Trophoblast cell (in vitro differentiated cells and primary cell): ENCODE data around the gene KCND2.

Experiments
- DNase-seq, 2 donors: peaks; one replicate each; pipeline ENCODE4 v3.0.0-alpha.2; 2016
- H2AFZ ChIP-seq: 2 replicates; pipeline ENCODE4 v1.6.1; 2013; ENCODE audit warnings: low read length, moderate library complexity, mild to moderate bottlenecking; ENCODE audit not compliant: insufficient read depth, poor library complexity
- H2AK5ac ChIP-seq: 2 replicates; pipeline ENCODE4 v1.6.1; 2013; ENCODE audit warnings: mild to moderate bottlenecking, low read length
- H2BK120ac ChIP-seq: 2 replicates; pipeline ENCODE4 v1.6.1; 2013; ENCODE audit warnings: low read length, mild to moderate bottlenecking, moderate library complexity; ENCODE audit not compliant: insufficient read depth, poor library complexity
- H2BK12ac ChIP-seq: 2 replicates; pipeline ENCODE4 v1.6.1; 2013; ENCODE audit warnings: mild to moderate bottlenecking, low read length, moderate library complexity
- H2BK5ac ChIP-seq: 2 replicates; pipeline ENCODE4 v1.6.1; 2013; ENCODE audit warnings: low read length, low read depth, moderate library complexity, mild to moderate bottlenecking; ENCODE audit not compliant: poor library complexity
- H3K14ac ChIP-seq: 2 replicates; pipeline ENCODE4 v1.6.1; 2013; ENCODE audit warnings: mild to moderate bottlenecking, low read length
- H3K18ac ChIP-seq: 2 replicates; pipeline ENCODE4 v1.6.1; 2013; ENCODE audit warnings: mild to moderate bottlenecking, low read length
- H3K23ac ChIP-seq: 2 replicates; pipeline ENCODE4 v1.6.1; 2013; ENCODE audit warnings: low read length
- H3K27ac ChIP-seq: 2 replicates; pipeline ENCODE4 v1.5.1; 2013; ENCODE audit warnings: low read depth, mild to moderate bottlenecking, inconsistent platforms, low read length, moderate library complexity
- H3K27me3 ChIP-seq: 2 replicates; pipeline ENCODE4 v1.6.1; 2013; ENCODE audit warnings: inconsistent platforms, mild to moderate bottlenecking, low read length, moderate library complexity; ENCODE audit not compliant: insufficient read depth
- H3K36me3 ChIP-seq, 2 experiments: 1 replicate in 1 of 2; 2 replicates in 1 of 2; pipeline ENCODE4 v1.6.1; 2013; ENCODE audit warnings: low read length in 2 of 2, mild to moderate bottlenecking in 2 of 2, moderate library complexity in 1 of 2; ENCODE audit not compliant: insufficient read depth in 2 of 2, control insufficient read depth in 1 of 2
- H3K4ac ChIP-seq: 2 replicates; pipeline ENCODE4 v1.6.1; 2013; ENCODE audit warnings: low read depth, mild to moderate bottlenecking, low read length, moderate library complexity
- H3K4me1 ChIP-seq, 2 experiments: 1 replicate in 1 of 2; 2 replicates in 1 of 2; pipeline ENCODE4 v1.6.1; 2013; ENCODE audit warnings: low read length in 2 of 2, mild to moderate bottlenecking in 2 of 2, moderate library complexity in 1 of 2; ENCODE audit not compliant: insufficient read depth in 2 of 2, control insufficient read depth in 1 of 2
- H3K4me2 ChIP-seq: 2 replicates; pipeline ENCODE4 v1.6.1; 2013; ENCODE audit warnings: inconsistent platforms, mild to moderate bottlenecking, low read length, moderate library complexity
- H3K4me3 ChIP-seq: 2 replicates; pipeline ENCODE4 v1.5.1; 2013; ENCODE audit warnings: mild to moderate bottlenecking, low read depth, low read length, inconsistent platforms
- H3K79me1 ChIP-seq: one replicate; pipeline ENCODE4 v1.6.1; 2013; ENCODE audit warnings: low read length
- H3K79me2 ChIP-seq: 2 replicates; pipeline ENCODE4 v1.6.1; 2013; ENCODE audit warnings: low read length, mild to moderate bottlenecking; ENCODE audit not compliant: control insufficient read depth, insufficient read depth, poor library complexity
- H3K9ac ChIP-seq: 2 replicates; pipeline ENCODE4 v1.6.1; 2013; ENCODE audit warnings: mild to moderate bottlenecking, low read length
- H3K9me3 ChIP-seq: 2 replicates; pipeline ENCODE4 v1.6.1; 2013; ENCODE audit warnings: low read depth, mild to moderate bottlenecking, control low read depth, inconsistent platforms, low read length; ENCODE audit not compliant: insufficient read depth
- H4K12ac ChIP-seq: 2 replicates; pipeline ENCODE4 v1.6.1; 2013; ENCODE audit warnings: low read depth, mild to moderate bottlenecking, low read length, moderate library complexity
- H4K8ac ChIP-seq: 2 replicates; pipeline ENCODE4 v1.6.1; 2013; ENCODE audit warnings: low read depth, mild to moderate bottlenecking, low read length, moderate library complexity
- H4K91ac ChIP-seq: one replicate; pipeline ENCODE4 v1.6.1; 2013; ENCODE audit warnings: low read depth, mild to moderate bottlenecking, low read length, moderate library complexity
- WGBS: extraction: QIAGEN DNeasy Blood & Tissue Kit; methylation state at CpG from one replicate; pipeline ENCODE4 v1.1.7; 2013; ENCODE audit warnings: missing lambda C conversion rate; ENCODE audit not compliant: insufficient read length, insufficient coverage; ENCODE audit errors: extremely low coverage; 5-methylcytosine and 5-hydroxymethylcytosine counted together

Gene KCND2

DNA sequence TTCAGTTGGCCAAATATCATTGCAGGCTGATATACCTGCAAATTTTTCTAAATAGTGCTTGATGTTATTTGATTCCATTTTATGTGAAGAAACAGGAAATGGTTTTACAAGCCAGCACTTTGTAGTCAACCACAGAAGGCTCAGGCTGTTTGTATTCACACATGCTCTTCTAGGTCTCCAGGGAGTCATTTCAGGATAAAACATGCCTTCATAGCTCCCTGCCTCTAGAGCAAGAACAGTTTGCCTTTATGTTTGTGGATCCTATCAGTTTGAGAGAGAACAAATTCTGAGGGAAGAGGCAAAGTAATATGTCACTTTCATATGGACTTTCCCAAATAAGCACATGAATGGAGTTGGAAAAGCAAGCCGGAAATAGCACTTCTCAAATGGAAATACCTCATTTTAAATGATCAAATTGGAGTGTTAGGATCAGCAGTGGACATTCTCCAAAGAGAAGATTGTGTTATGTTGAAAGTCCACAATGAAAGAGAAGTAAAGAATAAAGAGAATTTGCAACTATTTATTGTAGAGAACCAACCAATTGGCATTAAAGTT is 277.6 kb downstream of the KCND2 start:
- Histone ChIP-seq H4K8ac (no peak overlapping the region), H2BK12ac (no peak overlapping the region), H3K4me3 (no peak overlapping the region), H3K9me3 (no peaks in the 10 kb centered on the region), H3K14ac (no peak overlapping the region), H3K27me3 (no peaks in the 10 kb centered on the region), H3K18ac (no peak overlapping the region), H3K4ac (no peak overlapping the region), H3K4me2 (no peak overlapping the region), H3K9ac (no peak overlapping the region), H2AK5ac (no peak overlapping the region), H4K91ac (no peak overlapping the region), H2BK5ac (no peak overlapping the region), H3K4me1 (no peaks in the 10 kb centered on the region), H3K36me3 (no peaks in the 10 kb centered on the region), H4K12ac (no peak overlapping the region), H3K23ac (no peak overlapping the region), H3K79me1 (no peaks in the 10 kb centered on the region), H2AFZ (no peak overlapping the region), H3K27ac (no peak overlapping the region), H2BK120ac (no peak overlapping the region), H3K79me2 (no peaks in the 10 kb centered on the region)
- no CpG with 5 or more reads among the region's 1 CpG for WGBS
- DNase-seq = no peak

DNA sequence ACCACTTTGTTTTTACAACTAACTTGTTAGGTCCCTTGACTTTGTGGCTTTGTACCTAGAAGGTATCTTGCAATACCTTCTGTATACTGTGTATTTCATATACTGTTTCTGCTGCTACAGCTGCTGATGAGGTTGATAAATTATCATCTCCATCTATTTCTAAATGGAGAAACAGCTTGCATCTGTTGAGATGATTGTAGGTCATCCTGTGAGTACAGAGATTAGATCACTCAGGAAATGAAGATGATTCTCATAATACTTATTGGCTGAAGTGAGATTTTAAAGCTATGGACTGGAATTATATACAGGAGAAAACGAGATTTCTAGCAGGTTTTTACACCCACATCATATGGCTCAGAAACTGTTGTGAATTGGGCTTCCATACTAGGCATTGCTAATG is 280.5 kb downstream of the KCND2 start:
- no peak overlapping the region for H3K27ac ChIP-seq
- no peak overlapping the region for H2BK120ac ChIP-seq
- no peak overlapping the region for H4K8ac ChIP-seq
- H2AFZ ChIP-seq = no peak overlapping the region
- no peak overlapping the region for H3K4me3 ChIP-seq
- H2BK5ac ChIP-seq = no peak overlapping the region
- H4K91ac ChIP-seq = no peak overlapping the region
- no peaks in the 10 kb centered on the region for H3K79me2 ChIP-seq
- no peaks in the 10 kb centered on the region for H3K36me3 ChIP-seq
- no peak overlapping the region for H3K4ac ChIP-seq
- no peak overlapping the region for H4K12ac ChIP-seq
- DNase-seq = peak in 1 of 2 donors; percentile 50
- no peak overlapping the region for H3K18ac ChIP-seq
- H3K9me3 ChIP-seq = no peaks in the 10 kb centered on the region
- no peak overlapping the region for H2BK12ac ChIP-seq
- H3K9ac ChIP-seq = no peak overlapping the region
- no peaks in the 10 kb centered on the region for H3K79me1 ChIP-seq
- H3K27me3 ChIP-seq = no peaks in the 10 kb centered on the region
- no peaks in the 10 kb centered on the region for H3K4me1 ChIP-seq
- H3K4me2 ChIP-seq = no peak overlapping the region
- H2AK5ac ChIP-seq = no peak overlapping the region
- no CpG with 5 or more reads among the region's 1 CpG for WGBS
- no peak overlapping the region for H3K23ac ChIP-seq
- H3K14ac ChIP-seq = no peak overlapping the region

DNA sequence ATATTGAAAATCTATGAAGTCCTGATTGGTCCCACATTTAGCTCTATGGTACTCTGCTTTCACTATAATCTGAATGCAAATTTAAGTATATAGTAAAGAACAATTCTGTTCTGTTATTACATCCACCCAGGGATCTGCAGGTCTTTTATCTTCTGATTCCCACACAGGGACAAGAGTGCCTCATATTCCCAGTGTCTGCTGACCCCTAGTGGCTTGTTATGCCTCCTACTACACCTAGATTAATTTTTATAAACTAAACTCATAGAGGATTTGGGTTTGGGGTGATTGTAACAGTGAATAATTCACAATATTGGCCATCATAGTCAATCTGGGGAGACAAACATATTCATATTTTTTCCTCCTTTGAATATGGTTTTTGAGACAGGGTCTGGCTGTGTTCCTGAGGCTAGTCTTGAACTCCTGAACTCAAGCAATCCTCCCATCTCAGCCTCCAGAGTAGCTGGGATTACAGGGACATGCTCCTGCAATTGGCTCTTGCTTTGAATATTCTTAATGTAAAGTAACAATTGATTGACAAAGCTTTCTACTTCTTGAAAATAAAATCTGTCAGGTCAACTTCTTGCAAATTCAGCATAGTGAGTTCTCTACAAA is 282.1 kb downstream of the KCND2 start:
- no peaks in the 10 kb centered on the region for H3K4me1 ChIP-seq
- H3K27ac ChIP-seq = no peak overlapping the region
- H3K23ac ChIP-seq = no peak overlapping the region
- no peak overlapping the region for H3K4me3 ChIP-seq
- no peak overlapping the region for H2BK12ac ChIP-seq
- DNase-seq = peak; percentile 54 to 73
- H3K9ac ChIP-seq = no peak overlapping the region
- no peaks in the 10 kb centered on the region for H3K79me2 ChIP-seq
- H2AK5ac ChIP-seq = no peak overlapping the region
- H2AFZ ChIP-seq = no peak overlapping the region
- H3K14ac ChIP-seq = no peak overlapping the region
- H2BK5ac ChIP-seq = no peak overlapping the region
- H3K4ac ChIP-seq = no peak overlapping the region
- H3K79me1 ChIP-seq = no peaks in the 10 kb centered on the region
- no peak overlapping the region for H4K91ac ChIP-seq
- H3K18ac ChIP-seq = no peak overlapping the region
- H3K27me3 ChIP-seq = no peaks in the 10 kb centered on the region
- no peaks in the 10 kb centered on the region for H3K36me3 ChIP-seq
- no peak overlapping the region for H2BK120ac ChIP-seq
- H3K9me3 ChIP-seq = no peaks in the 10 kb centered on the region
- H3K4me2 ChIP-seq = no peak overlapping the region
- H4K12ac ChIP-seq = no peak overlapping the region
- H4K8ac ChIP-seq = no peak overlapping the region

DNA sequence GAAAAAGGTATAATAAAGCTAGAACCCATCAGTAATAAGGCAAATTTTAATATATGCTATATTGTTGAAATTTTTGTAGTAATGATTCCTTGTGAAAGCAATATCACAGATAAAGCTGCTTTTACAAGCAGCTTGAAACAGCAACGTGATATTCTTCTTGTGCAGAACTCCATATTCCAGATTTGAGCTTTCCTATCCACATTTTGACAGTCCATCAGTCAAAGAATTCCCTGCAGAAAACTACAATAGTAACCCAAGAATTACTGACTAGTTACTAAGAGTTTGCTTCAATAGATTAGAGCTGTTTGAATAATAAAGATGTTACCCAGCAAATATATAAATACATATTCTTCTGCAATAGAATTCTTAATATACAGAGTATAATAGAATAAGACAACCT is 291.2 kb downstream of the KCND2 start:
- Histone ChIP-seq H2AFZ (no peak overlapping the region), H2BK12ac (no peak overlapping the region), H3K4me3 (no peak overlapping the region), H3K79me2 (no peaks in the 10 kb centered on the region), H2BK5ac (no peak overlapping the region), H3K23ac (no peak overlapping the region), H3K4me2 (no peak overlapping the region), H4K12ac (no peak overlapping the region), H3K79me1 (no peaks in the 10 kb centered on the region), H4K91ac (no peak overlapping the region), H2BK120ac (no peak overlapping the region), H3K27ac (no peak overlapping the region), H3K18ac (no peak overlapping the region), H3K27me3 (no peaks in the 10 kb centered on the region), H3K36me3 (no peaks in the 10 kb centered on the region), H3K9me3 (no peaks in the 10 kb centered on the region), H3K14ac (no peak overlapping the region), H3K4me1 (no peaks in the 10 kb centered on the region), H4K8ac (no peak overlapping the region), H3K4ac (no peak overlapping the region), H3K9ac (no peak overlapping the region), H2AK5ac (no peak overlapping the region)
- DNase-seq = no peak
- WGBS = no CpG with 5 or more reads among the region's 1 CpG
